GM20000 (cell line): Measurements from ENCODE around the gene BCL6.
A peak's percentile ranks its signal among the peaks of the same experiment; 100 is the strongest.
"Not testable (repeated sequence)": the region's sequence is repeated elsewhere in the genome, so short reads cannot be mapped to it uniquely, and the experiment has no call there.

ENCODE experiments used
- DNase-seq: peaks from one replicate; pipeline ENCODE4 v3.0.0; 2012; ENCODE audit warnings: low spot score
- TF ChIP-seq, protein P1 (sequence below): IDR thresholded peaks from 2 replicates; pipeline ENCODE4 v1.5.1; 2012; ENCODE audit warnings: mild to moderate bottlenecking, control low read depth; ENCODE audit errors: extremely low read depth, missing control alignments

BCL6 gene

GRCh38 chr3:187684444-187684843 is 60.8 kb downstream of the BCL6 start:
- DNase-seq: no peak
- TF ChIP-seq, protein P1, sequence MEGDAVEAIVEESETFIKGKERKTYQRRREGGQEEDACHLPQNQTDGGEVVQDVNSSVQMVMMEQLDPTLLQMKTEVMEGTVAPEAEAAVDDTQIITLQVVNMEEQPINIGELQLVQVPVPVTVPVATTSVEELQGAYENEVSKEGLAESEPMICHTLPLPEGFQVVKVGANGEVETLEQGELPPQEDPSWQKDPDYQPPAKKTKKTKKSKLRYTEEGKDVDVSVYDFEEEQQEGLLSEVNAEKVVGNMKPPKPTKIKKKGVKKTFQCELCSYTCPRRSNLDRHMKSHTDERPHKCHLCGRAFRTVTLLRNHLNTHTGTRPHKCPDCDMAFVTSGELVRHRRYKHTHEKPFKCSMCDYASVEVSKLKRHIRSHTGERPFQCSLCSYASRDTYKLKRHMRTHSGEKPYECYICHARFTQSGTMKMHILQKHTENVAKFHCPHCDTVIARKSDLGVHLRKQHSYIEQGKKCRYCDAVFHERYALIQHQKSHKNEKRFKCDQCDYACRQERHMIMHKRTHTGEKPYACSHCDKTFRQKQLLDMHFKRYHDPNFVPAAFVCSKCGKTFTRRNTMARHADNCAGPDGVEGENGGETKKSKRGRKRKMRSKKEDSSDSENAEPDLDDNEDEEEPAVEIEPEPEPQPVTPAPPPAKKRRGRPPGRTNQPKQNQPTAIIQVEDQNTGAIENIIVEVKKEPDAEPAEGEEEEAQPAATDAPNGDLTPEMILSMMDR: no peak

- DNase-seq: not testable (repeated sequence)
Observed at GRCh38 chr3:187681756-187682155, 63.5 kb downstream of the BCL6 start.

- DNase-seq: peak; percentile 77
- TF ChIP-seq, protein P1: peak; percentile 73
Observed at GRCh38 chr3:187679638-187680396, 65.5 kb downstream of the BCL6 start.

DNA sequence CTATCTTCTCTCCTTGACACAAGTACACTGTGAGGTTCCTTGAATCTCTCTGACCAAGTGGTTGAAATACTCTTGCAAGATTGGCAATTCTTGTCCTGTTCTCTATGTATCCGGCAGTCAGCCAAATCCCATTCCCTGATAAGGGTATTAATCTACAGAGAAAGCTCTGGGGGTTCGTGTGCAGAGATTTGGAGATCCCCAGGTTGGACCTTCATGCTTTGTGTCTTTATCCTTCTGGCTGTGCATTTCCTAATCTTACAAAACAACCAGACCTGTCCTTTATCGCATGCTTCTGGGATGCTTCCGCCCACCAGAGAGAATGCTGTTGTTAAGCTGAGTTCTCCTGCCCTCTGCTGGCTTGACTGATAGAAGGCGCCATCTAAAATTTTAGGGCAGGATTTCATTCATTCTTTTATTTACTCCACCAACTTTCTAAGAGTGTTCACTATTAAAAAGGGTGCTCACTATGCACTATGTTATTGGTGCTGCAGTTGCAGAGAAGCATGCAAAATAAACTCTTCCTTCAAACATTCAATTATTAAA is 66.5 kb downstream of the BCL6 start:
- TF ChIP-seq, protein P1: no peak
- peak; percentile 35 for DNase-seq

- TF ChIP-seq, protein P1: no peak
- DNase-seq: no peak
Observed at GRCh38 chr3:187677604-187678003, 67.7 kb downstream of the BCL6 start.

- TF ChIP-seq, protein P1: no peak
- no peak for DNase-seq
Observed at GRCh38 chr3:187673012-187673411, 72.3 kb downstream of the BCL6 start.
